Articular chondrocyte of knee joint (primary cell): Measurements from ENCODE around the gene C3. TPM values are rescaled to one million over a fixed set of nuclear protein-coding genes. Genes with fewer than 3 reads are reported as not detected.

Experiments used
- total RNA-seq: library from RNA; depleted of rRNA; stranded (reverse); fragments of >200 nt; gene quantifications from 2 replicates; pipeline ENCODE4 v1.2.3, GENCODE V29; 2012

Gene C3
- 5.4 and 14.7 TPM in 2 replicates for total RNA-seq

GRCh38 chr19:6720369-6721137 is at the start of gene C3:
C3 (minus strand) TSS chr19:6720650; CDS start chr19:6720589, 61 bp downstream.

GRCh38 chr19:6767357-6768235 is 47.1 kb upstream of the C3 start, which contains the start of gene SH2D3A:
SH2D3A (minus strand) TSS chr19:6767435; CDS start chr19:6763748, 3,687 bp downstream.

GRCh38 chr19:6739390-6739882 is 19.0 kb upstream of the C3 start, which contains the start of gene TRIP10:
TRIP10 (plus strand) TSS chr19:6739680; CDS start chr19:6739762, 82 bp downstream.

GRCh38 chr19:6737284-6737872 is 16.9 kb upstream of the C3 start, which contains the start of gene GPR108:
GPR108 (minus strand) TSS chr19:6737580; CDS start chr19:6737576, 4 bp downstream.

Other genes with a start within 250 kb of the C3 start
- gene DENND1C, start 238.9 kb downstream of the C3 start, total RNA-seq, result not detected in 2 replicates
- not detected in 2 replicates for gene TUBB4A, start 218.3 kb downstream of the C3 start, total RNA-seq
- 2.6 and 5.4 TPM in 2 replicates for gene TNFSF9, start 189.6 kb downstream of the C3 start, total RNA-seq
- 4.2 TPM in 1 of 2 replicates, not detected in the other for gene CD70, start 129.5 kb downstream of the C3 start, total RNA-seq
- gene TNFSF14, start 50.5 kb downstream of the C3 start, total RNA-seq, result not detected in 2 replicates
- gene GPR108, start 16.9 kb upstream of the C3 start, total RNA-seq, result 45.1 and 45.2 TPM in 2 replicates
- gene TRIP10, start 19.0 kb upstream of the C3 start, total RNA-seq, result 49.4 and 52.0 TPM in 2 replicates
- not detected in 2 replicates for gene SH2D3A, start 46.8 kb upstream of the C3 start, total RNA-seq
- not detected in 2 replicates for gene VAV1, start 52.1 kb upstream of the C3 start, total RNA-seq
- not detected in 2 replicates for gene ADGRE1, start 166.9 kb upstream of the C3 start, total RNA-seq